A549 (cell line): ENCODE measurements around the gene ZRANB1.

Experiments
- JUN ChIP-seq, 2 experiments: fragments of >200 bp; sonication (Bioruptor Twin); formaldehyde crosslinking; IDR thresholded peaks; 2 replicates in 1 of 2; 3 replicates in 1 of 2; pipeline ENCODE4 v1.6.1; 2016 to 2017
- NR3C1 ChIP-seq: fragments of >200 bp; sonication (Bioruptor Twin); formaldehyde crosslinking; IDR thresholded peaks from 3 replicates; pipeline ENCODE4 v1.6.1; 2017
- POLR2A ChIP-seq: IDR thresholded peaks from 2 replicates; pipeline ENCODE4 v1.6.1; 2012; ENCODE audit warnings: mild to moderate bottlenecking, low read length
- POLR2AphosphoS2 ChIP-seq: conservative IDR thresholded peaks from 2 replicates; pipeline ENCODE4 v1.6.1; 2012; ENCODE audit warnings: low read length, improper control_type of control experiment, inconsistent platforms
- RNF2 ChIP-seq: fragments of 200-600 bp; sonication (generic); IDR thresholded peaks from 2 replicates; pipeline ENCODE4 v1.6.1; 2016; ENCODE audit warnings: low read depth, mild to moderate bottlenecking, antibody characterized with exemption, moderate library complexity, borderline replicate concordance
- ZC3H11A ChIP-seq: fragments of 450-650 bp; IDR thresholded peaks from 2 replicates; pipeline ENCODE4 v1.6.1; 2014; ENCODE audit warnings: antibody characterized with exemption, mild to moderate bottlenecking
- TF ChIP-seq, protein P1 (sequence below): fragments of >200 bp; sonication (Bioruptor Twin); formaldehyde crosslinking; IDR thresholded peaks from 3 replicates; pipeline ENCODE4 v1.5.1; 2016

DNA sequence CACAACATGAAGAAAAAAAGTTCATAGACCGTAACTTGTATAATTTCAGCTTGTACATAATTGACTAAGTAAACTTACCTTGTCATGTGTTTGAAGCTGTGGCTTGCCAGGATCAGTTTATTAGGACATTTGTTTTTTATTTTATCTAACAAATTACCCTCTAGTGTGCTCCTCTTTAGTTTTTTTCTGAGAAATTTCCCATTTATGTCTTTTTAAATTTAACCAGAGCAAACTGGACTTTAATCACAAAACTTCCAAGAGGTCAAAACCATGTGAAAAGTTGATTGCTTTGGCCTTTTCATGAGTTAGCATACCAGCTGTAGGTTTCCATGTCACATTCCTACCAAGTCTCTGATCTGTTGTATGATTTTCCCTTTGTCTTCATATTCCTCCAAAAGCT, 42.5 kb downstream of the ZRANB1 start:
- TF ChIP-seq ZC3H11A (no peak), POLR2A (no peak), JUN (IDR thresholded peaks at IDR 0.05) (no peak), RNF2 (no peak), NR3C1 (no peak), POLR2AphosphoS2 (no peak)
- TF ChIP-seq, protein P1, sequence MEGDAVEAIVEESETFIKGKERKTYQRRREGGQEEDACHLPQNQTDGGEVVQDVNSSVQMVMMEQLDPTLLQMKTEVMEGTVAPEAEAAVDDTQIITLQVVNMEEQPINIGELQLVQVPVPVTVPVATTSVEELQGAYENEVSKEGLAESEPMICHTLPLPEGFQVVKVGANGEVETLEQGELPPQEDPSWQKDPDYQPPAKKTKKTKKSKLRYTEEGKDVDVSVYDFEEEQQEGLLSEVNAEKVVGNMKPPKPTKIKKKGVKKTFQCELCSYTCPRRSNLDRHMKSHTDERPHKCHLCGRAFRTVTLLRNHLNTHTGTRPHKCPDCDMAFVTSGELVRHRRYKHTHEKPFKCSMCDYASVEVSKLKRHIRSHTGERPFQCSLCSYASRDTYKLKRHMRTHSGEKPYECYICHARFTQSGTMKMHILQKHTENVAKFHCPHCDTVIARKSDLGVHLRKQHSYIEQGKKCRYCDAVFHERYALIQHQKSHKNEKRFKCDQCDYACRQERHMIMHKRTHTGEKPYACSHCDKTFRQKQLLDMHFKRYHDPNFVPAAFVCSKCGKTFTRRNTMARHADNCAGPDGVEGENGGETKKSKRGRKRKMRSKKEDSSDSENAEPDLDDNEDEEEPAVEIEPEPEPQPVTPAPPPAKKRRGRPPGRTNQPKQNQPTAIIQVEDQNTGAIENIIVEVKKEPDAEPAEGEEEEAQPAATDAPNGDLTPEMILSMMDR, result no peak
